Activated B cell treated with CpG ODN at 0.5 μM for 24 hours (primary cell): ENCODE results near the gene GAK. TPM values are rescaled to one million over a fixed set of nuclear protein-coding genes. Genes with fewer than 3 reads are reported as not detected.

Experiments
- ATAC-seq: fragments of 200-7000 bp; cut with Tn5 transposase; one replicate; pipeline ENCODE4 v1.10.0; 2021; ENCODE audit warnings: low read depth, mild to moderate bottlenecking, moderate library complexity
- CTCF ChIA-PET: fragments of 350-600 bp; sonication (Branson Sonifier 250); formaldehyde crosslinking; loops from one replicate; lab custom pipeline; 2021; ENCODE audit warnings: antibody characterized with exemption; lab: Charles Lee
- POLR2A ChIA-PET: fragments of 350-600 bp; sonication (Branson Sonifier 250); formaldehyde crosslinking; loops from one replicate; lab custom pipeline; 2021; ENCODE audit warnings: antibody characterized with exemption; lab: Charles Lee
- DNase-seq: peaks from one replicate; pipeline ENCODE4 v3.0.0; 2022
- H3K27ac Mint-ChIP-seq: one replicate; pipeline ENCODE4 v1.8.0; 2020; ENCODE audit warnings: mixed read lengths
- H3K27me3 Mint-ChIP-seq: one replicate; pipeline ENCODE4 v1.8.0; 2021; ENCODE audit warnings: mixed read lengths
- H3K36me3 Mint-ChIP-seq: one replicate; pipeline ENCODE4 v1.8.0; 2021; ENCODE audit warnings: low read depth, mixed read lengths
- H3K4me1 Mint-ChIP-seq: one replicate; pipeline ENCODE4 v1.8.0; 2021; ENCODE audit warnings: mixed read lengths
- H3K4me3 Mint-ChIP-seq: one replicate; pipeline ENCODE4 v1.8.0; 2020; ENCODE audit warnings: mild to moderate bottlenecking, mixed read lengths
- H3K9me3 Mint-ChIP-seq: one replicate; pipeline ENCODE4 v1.8.0; 2020; ENCODE audit warnings: mixed read lengths
- CTCF ChIP-seq: fragments of 200-600 bp; IDR thresholded peaks from one replicate; pipeline ENCODE4 v1.8.0; 2022; ENCODE audit warnings: antibody characterized with exemption, mild to moderate bottlenecking
- intact Hi-C: fragments of 100-400 bp; cut with micrococcal nuclease; formaldehyde crosslinking; loops from one replicate; pipeline ENCODE4 v1.15.1; 2024
- total RNA-seq: library from RNA; stranded (reverse); gene quantifications from 2 replicates; pipeline ENCODE4 v1.2.3, GENCODE V29; 2022

Gene GAK
- total RNA-seq, 1 donor from 2014 or later = 172 TPM

- POLR2A ChIA-PET = no interaction called here
- no peak for DNase-seq
- intact Hi-C loops = no loop called here
- no peak overlapping the region for H3K4me3 Mint-ChIP-seq
- H3K27ac Mint-ChIP-seq = no peak overlapping the region
- H3K27me3 Mint-ChIP-seq = peaks cover 43% of the 10 kb centered on the region
- no peak for TF ChIP-seq CTCF
- no peaks in the 10 kb centered on the region for H3K9me3 Mint-ChIP-seq
- CTCF ChIA-PET = interaction anchor here (1.0 kb wide), 1 partner anchor 77 kb away, joined by 3 read pairs; no protein-coding TSS in a partner anchor
- ATAC-seq = no peak
- H3K36me3 Mint-ChIP-seq = no peaks in the 10 kb centered on the region
- no peaks in the 10 kb centered on the region for H3K4me1 Mint-ChIP-seq
These were observed 112.5 kb downstream of the GAK start for GRCh38 chr4:819401-820229.

- peaks cover 51% of the 10 kb centered on the region for H3K27me3 Mint-ChIP-seq
- H3K27ac Mint-ChIP-seq = no peak overlapping the region
- no peaks in the 10 kb centered on the region for H3K4me1 Mint-ChIP-seq
- intact Hi-C loops = no loop called here
- H3K4me3 Mint-ChIP-seq = no peak overlapping the region
- POLR2A ChIA-PET = no interaction called here
- ATAC-seq (no peak), DNase-seq (no peak)
- CTCF ChIA-PET = no interaction called here
- no peaks in the 10 kb centered on the region for H3K36me3 Mint-ChIP-seq
- TF ChIP-seq CTCF = no peak
- H3K9me3 Mint-ChIP-seq = no peaks in the 10 kb centered on the region
These were observed 113.8 kb downstream of the GAK start for GRCh38 chr4:818106-818921.

- DNase-seq (no peak), ATAC-seq (no peak)
- H3K4me3 Mint-ChIP-seq = no peak overlapping the region
- ChIA-PET CTCF (interaction anchor here (1.2 kb wide), 1 partner anchor 171 kb away, joined by 3 read pairs; the partner anchor contains the start of gene IDUA), POLR2A (interaction anchor here (0.7 kb wide), 1 partner anchor 68 kb away, joined by 5 read pairs; no protein-coding TSS in a partner anchor)
- no peak for TF ChIP-seq CTCF
- no peak overlapping the region for H3K27ac Mint-ChIP-seq
- H3K9me3 Mint-ChIP-seq = no peaks in the 10 kb centered on the region
- H3K36me3 Mint-ChIP-seq = no peaks in the 10 kb centered on the region
- H3K27me3 Mint-ChIP-seq = peaks cover 43% of the 10 kb centered on the region
- no peaks in the 10 kb centered on the region for H3K4me1 Mint-ChIP-seq
- intact Hi-C loops = no loop called here
These were observed 116.5 kb downstream of the GAK start for GRCh38 chr4:815464-816146.

GRCh38 chr4:814312-814850 lies 117.7 kb downstream of the GAK start:
- Mint-ChIP-seq H3K27me3 (peaks cover 41% of the 10 kb centered on the region), H3K4me1 (no peaks in the 10 kb centered on the region), H3K36me3 (no peaks in the 10 kb centered on the region), H3K27ac (no peak overlapping the region), H3K9me3 (no peaks in the 10 kb centered on the region), H3K4me3 (no peak overlapping the region)
- ATAC-seq (no peak), DNase-seq (no peak)
- no peak for TF ChIP-seq CTCF
- ChIA-PET CTCF (no interaction called here), POLR2A (no interaction called here)
- intact Hi-C loops = no loop called here
